T-helper 2 cell (primary cell): ENCODE measurements around the gene BBC3.

ENCODE experiments used
- DNase-seq, 5 experiments: peaks; one replicate each; pipeline versions ENCODE4 v3.0.0 to v3.0.0-alpha.2; 2012 to 2022

BBC3 gene

GRCh38 chr19:47230054-47230920, 712 bp downstream of the BBC3 start:
- DNase-seq, result peak; percentile 68 to 85 (median 72)

GRCh38 chr19:47229676-47230053, 1.3 kb downstream of the BBC3 start:
- peak in 1 of 5 experiments; percentile 62 for DNase-seq

GRCh38 chr19:47228937-47229675, 1.9 kb downstream of the BBC3 start:
- DNase-seq, result peak in 2 of 5 experiments; percentile 50 to 76

- DNase-seq, result peak in 2 of 5 experiments; percentile 42 to 44
These were observed 2.6 kb downstream of the BBC3 start for GRCh38 chr19:47228168-47228936.

- DNase-seq, result peak in 2 of 5 experiments; percentile 35 to 51
These were observed 3.4 kb downstream of the BBC3 start for GRCh38 chr19:47227352-47228167.

- DNase-seq, result peak in 2 of 5 experiments; percentile 48 to 71
These were observed 4.3 kb downstream of the BBC3 start for GRCh38 chr19:47226426-47227351.

- DNase-seq, result peak; percentile 67 to 88 (median 84)
These were observed 5.1 kb downstream of the BBC3 start for GRCh38 chr19:47225746-47226425.

- no peak for DNase-seq
These were observed 9.1 kb downstream of the BBC3 start for GRCh38 chr19:47221890-47222289.

GRCh38 chr19:47221080-47221841, 9.7 kb downstream of the BBC3 start:
- no peak for DNase-seq

GRCh38 chr19:47215581-47215980, 15.4 kb downstream of the BBC3 start:
- DNase-seq, result no peak

- DNase-seq, result peak; percentile 42 to 73 (median 63)
These were observed 20.2 kb downstream of the BBC3 start for GRCh38 chr19:47210689-47211316.

- DNase-seq, result no peak
These were observed 20.9 kb downstream of the BBC3 start for GRCh38 chr19:47210180-47210490.

- DNase-seq, result no peak
These were observed 21.4 kb downstream of the BBC3 start for GRCh38 chr19:47209319-47210179.

- no peak for DNase-seq
These were observed 27.7 kb downstream of the BBC3 start for GRCh38 chr19:47203254-47203653.

GRCh38 chr19:47200530-47200929, 30.5 kb downstream of the BBC3 start:
- DNase-seq, result no peak

- DNase-seq, result no peak
These were observed 33.9 kb downstream of the BBC3 start for GRCh38 chr19:47197141-47197540.

- no peak for DNase-seq
These were observed 35.6 kb downstream of the BBC3 start for GRCh38 chr19:47195434-47195833.

- peak in 4 of 5 experiments; percentile 15 to 90 (median 38) for DNase-seq
These were observed 40.8 kb downstream of the BBC3 start for GRCh38 chr19:47190167-47190727.
